Small intestine (tissue), 7 donors: Measurements from ENCODE around the gene TTC7B. TPM values are rescaled to one million over a fixed set of nuclear protein-coding genes. Genes with fewer than 3 reads are reported as not detected.

Source experiments
- DNase-seq, 2 donors: peaks; one replicate each; pipeline versions ENCODE4 v3.0.0 to v3.0.0-alpha.2; 2013
- FAIRE-seq: peaks from 2 replicates; lab custom pipeline; 2012; peaks lifted over from hg19 to GRCh38; lab: Jason Lieb, UNC
- H3K27ac ChIP-seq, 3 donors: one replicate each; pipeline ENCODE4 v1.5.1; 2013; ENCODE audit warnings: low read length in 2 of 3, mild to moderate bottlenecking in 2 of 3, control low read depth in 1 of 3, inconsistent platforms in 1 of 3, low read depth in 1 of 3, moderate library complexity in 1 of 3
- H3K27me3 ChIP-seq, 3 donors: one replicate each; pipeline ENCODE4 v1.6.1; 2013; ENCODE audit warnings: low read length in 3 of 3, inconsistent platforms in 1 of 3; ENCODE audit not compliant: control insufficient read depth in 3 of 3, insufficient read depth in 3 of 3
- H3K36me3 ChIP-seq, 3 donors: one replicate each; pipeline ENCODE4 v1.6.1; 2013; ENCODE audit warnings: low read length in 3 of 3, inconsistent platforms in 1 of 3, low read depth in 1 of 3, mild to moderate bottlenecking in 1 of 3, moderate library complexity in 1 of 3; ENCODE audit not compliant: control insufficient read depth in 3 of 3, insufficient read depth in 2 of 3
- H3K4me1 ChIP-seq, 3 donors: one replicate each; pipeline ENCODE4 v1.6.1; 2013; ENCODE audit warnings: low read length in 2 of 3, inconsistent platforms in 1 of 3, low read depth in 1 of 3, mild to moderate bottlenecking in 1 of 3, moderate library complexity in 1 of 3; ENCODE audit not compliant: control insufficient read depth in 3 of 3, insufficient read depth in 2 of 3
- H3K4me3 ChIP-seq, 3 donors: one replicate each; pipeline ENCODE4 v1.5.1; 2013; ENCODE audit warnings: low read length in 3 of 3, control low read depth in 1 of 3, inconsistent platforms in 1 of 3, low read depth in 1 of 3, mild to moderate bottlenecking in 1 of 3, moderate library complexity in 1 of 3
- H3K9me3 ChIP-seq, 2 donors: one replicate each; pipeline ENCODE4 v1.6.1; 2013; ENCODE audit warnings: low read depth in 1 of 2, low read length in 1 of 2; ENCODE audit not compliant: control insufficient read depth in 2 of 2, insufficient read depth in 1 of 2
- WGBS, 3 donors: extraction: QIAGEN DNeasy Blood & Tissue Kit; methylation state at CpG; one replicate each; pipeline ENCODE4 v1.1.7; 2013; 5-methylcytosine and 5-hydroxymethylcytosine counted together
- polyA plus RNA-seq, 4 donors: library from polyadenylated mRNA; stranded (reverse) in 3 of 4; unstranded in 1 of 4; fragments of 200-250 nt in 3 of 4; fragments of 120-200 nt in 1 of 4; gene quantifications; one replicate each; pipeline versions ENCODE4 v1.2.1 to v1.2.3, GENCODE V29; 2013
- donor health status: healthy with polysubstance abuse.
- donor health status: control.
- donor health status: control.
- donor health status: Bipolar disorder and iron deficiency.
- donor health status: healthy.

The TTC7B gene
- polyA plus RNA-seq, 4 donors: 2.9 to 8.8 (median 4.3) TPM

- H3K4me1 ChIP-seq: no peaks in the 10 kb centered on the region
- no peak overlapping the region for H3K27ac ChIP-seq
Measured at GRCh38 chr14:90815572-90815821, 733 bp downstream of the TTC7B start.

GRCh38 chr14:90814806-90815571, 1.2 kb downstream of the TTC7B start:
- Histone ChIP-seq H3K4me1 (no peaks in the 10 kb centered on the region), H3K27ac (no peak overlapping the region), H3K36me3 (no peaks in the 10 kb centered on the region), H3K27me3 (peaks cover 0 to 11% (median 0%) of the 10 kb centered on the region in 3 donors), H3K4me3 (peak overlapping the region in 2 of 3 donors; percentile 4 to 43), H3K9me3 (no peaks in the 10 kb centered on the region)
- DNase-seq (no peak), FAIRE-seq (no peak)
- WGBS, 3 donors: 63 to 67% (median 67%) methylated on average over 13 of the region's 13 CpGs

More at GRCh38 chr14:90815572-90815821, 733 bp downstream of the TTC7B start:
- H3K27me3 ChIP-seq: peaks cover 0 to 11% (median 0%) of the 10 kb centered on the region in 3 donors
- H3K4me3 ChIP-seq: peak overlapping the region; percentile 43 to 71 (median 45)
- H3K9me3 ChIP-seq: no peaks in the 10 kb centered on the region
- DNase-seq (no peak), FAIRE-seq (no peak)
- 42 to 79% (median 70%) methylated on average over 5 of the region's 5 CpGs for WGBS, 3 donors
- no peaks in the 10 kb centered on the region for H3K36me3 ChIP-seq

- no peaks in the 10 kb centered on the region for H3K36me3 ChIP-seq
- FAIRE-seq: no peak
- no peak overlapping the region for H3K4me3 ChIP-seq
- no peak overlapping the region for H3K27ac ChIP-seq
- WGBS, 3 donors: 80 to 85% (median 81%) methylated on average over 5 of the region's 5 CpGs
- H3K27me3 ChIP-seq: peaks cover 0 to 11% (median 0%) of the 10 kb centered on the region in 3 donors
- no peaks in the 10 kb centered on the region for H3K4me1 ChIP-seq
- DNase-seq: no peak
- H3K9me3 ChIP-seq: no peaks in the 10 kb centered on the region
Measured at GRCh38 chr14:90813442-90813841, 2.8 kb downstream of the TTC7B start.

GRCh38 chr14:90812109-90812508, 4.1 kb downstream of the TTC7B start:
- H3K4me1 ChIP-seq: no peaks in the 10 kb centered on the region

GRCh38 chr14:90811641-90812040, 4.6 kb downstream of the TTC7B start:
- no peaks in the 10 kb centered on the region for H3K36me3 ChIP-seq
- peaks cover 0 to 11% (median 0%) of the 10 kb centered on the region in 3 donors for H3K27me3 ChIP-seq
- no peak overlapping the region for H3K4me3 ChIP-seq
- DNase-seq (no peak), FAIRE-seq (no peak)
- H3K27ac ChIP-seq: no peak overlapping the region
- H3K4me1 ChIP-seq: no peaks in the 10 kb centered on the region
- H3K9me3 ChIP-seq: no peaks in the 10 kb centered on the region
- 91 to 94% (median 93%) methylated on average over 10 of the region's 10 CpGs for WGBS, 3 donors

More at GRCh38 chr14:90812109-90812508, 4.1 kb downstream of the TTC7B start:
- H3K36me3 ChIP-seq: no peaks in the 10 kb centered on the region
- peaks cover 0 to 11% (median 0%) of the 10 kb centered on the region in 3 donors for H3K27me3 ChIP-seq
- no peak overlapping the region for H3K4me3 ChIP-seq
- DNase-seq: no peak
- no peak for FAIRE-seq
- 85 to 90% (median 90%) methylated on average over 5 of the region's 5 CpGs for WGBS, 3 donors
- H3K9me3 ChIP-seq: no peaks in the 10 kb centered on the region
- no peak overlapping the region for H3K27ac ChIP-seq

GRCh38 chr14:90810806-90811205, 5.4 kb downstream of the TTC7B start:
- no peak overlapping the region for H3K4me3 ChIP-seq
- no peaks in the 10 kb centered on the region for H3K36me3 ChIP-seq
- DNase-seq (no peak), FAIRE-seq (no peak)
- no peaks in the 10 kb centered on the region for H3K9me3 ChIP-seq
- WGBS, 3 donors: 40 to 67% (median 56%) methylated on average over 5 of the region's 5 CpGs
- H3K27me3 ChIP-seq: peaks cover 0 to 11% (median 0%) of the 10 kb centered on the region in 3 donors
- H3K27ac ChIP-seq: no peak overlapping the region
- no peaks in the 10 kb centered on the region for H3K4me1 ChIP-seq

GRCh38 chr14:90809530-90810312, 6.5 kb downstream of the TTC7B start:
- DNase-seq: no peak
- Histone ChIP-seq H3K4me3 (no peak overlapping the region), H3K27ac (no peak overlapping the region), H3K27me3 (peaks cover 0 to 1% (median 0%) of the 10 kb centered on the region in 3 donors), H3K36me3 (no peaks in the 10 kb centered on the region), H3K4me1 (no peaks in the 10 kb centered on the region), H3K9me3 (no peaks in the 10 kb centered on the region)
- WGBS, 3 donors: 92 to 94% (median 92%) methylated on average over 7 of the region's 7 CpGs
- no peak for FAIRE-seq

- H3K27me3 ChIP-seq: no peaks in the 10 kb centered on the region
- H3K9me3 ChIP-seq: no peaks in the 10 kb centered on the region
- FAIRE-seq (no peak), DNase-seq (no peak)
- no peak overlapping the region for H3K4me3 ChIP-seq
- peaks cover 0 to 2% (median 0%) of the 10 kb centered on the region in 3 donors for H3K36me3 ChIP-seq
- no peak overlapping the region for H3K27ac ChIP-seq
- no peaks in the 10 kb centered on the region for H3K4me1 ChIP-seq
- 86 to 89% (median 88%) methylated on average over 15 of the region's 15 CpGs for WGBS, 3 donors
Measured at GRCh38 chr14:90808759-90809529, 7.3 kb downstream of the TTC7B start.
